ELR (cell line): ENCODE measurements around the gene HGS.

Experiments
- DNase-seq: peaks from one replicate; pipeline ENCODE4 v3.0.0-alpha.2; 2015; ENCODE audit warnings: low read depth

The HGS gene

GRCh38 chr17:81741594-81742452, 58.0 kb downstream of the HGS start:
- DNase-seq = peak; percentile 33
